K562 (cell line): ENCODE results near the gene FTSJ3.

Experiments used
- ARID2 ChIP-seq: fragments of 450-650 bp; IDR thresholded peaks from 2 replicates; pipeline ENCODE4 v1.6.1; 2017; ENCODE audit warnings: antibody characterized with exemption, mild to moderate bottlenecking
- CBX1 ChIP-seq: sonication (generic); IDR thresholded peaks from 2 replicates; pipeline ENCODE4 v1.6.1; 2016; ENCODE audit warnings: antibody characterized with exemption, low read depth, mild to moderate bottlenecking
- CTCF ChIP-seq, 3 experiments: IDR thresholded peaks in 2 of 3; conservative IDR thresholded peaks in 1 of 3; 2 replicates each; pipeline ENCODE4 v1.5.1; 2011 to 2012; ENCODE audit warnings: low read length in 3 of 3, mild to moderate bottlenecking in 3 of 3, control low read depth in 2 of 3, improper control_type of control experiment in 1 of 3, inconsistent platforms in 1 of 3, low read depth in 1 of 3, mixed read lengths in 1 of 3, moderate library complexity in 1 of 3; ENCODE audit not compliant: insufficient read depth in 2 of 3
- EP300 ChIP-seq: IDR thresholded peaks from 2 replicates; pipeline ENCODE4 v1.6.1; 2012; ENCODE audit warnings: low read length, improper control_type of control experiment
- FOXJ3 ChIP-seq: sonication (generic); formaldehyde crosslinking; IDR thresholded peaks from 2 replicates; pipeline ENCODE4 v1.4.0; 2020; ENCODE audit warnings: mild to moderate bottlenecking, missing genetic modification reagents
- POLR2A ChIP-seq: fragments of 450-650 bp; conservative IDR thresholded peaks from 2 replicates; pipeline ENCODE4 v1.6.1; 2016
- PTTG1 ChIP-seq: fragments of 450-650 bp; IDR thresholded peaks from 2 replicates; pipeline ENCODE4 v1.6.1; 2016; ENCODE audit warnings: low read depth, mild to moderate bottlenecking, missing genetic modification characterization, missing compliant biosample characterization
- TF ChIP-seq, protein P1 (sequence below), 2 experiments: fragments of 200-800 bp in 1 of 2; sonication (Bioruptor generic) in 1 of 2; sonication (generic) in 1 of 2; formaldehyde crosslinking in 1 of 2; IDR thresholded peaks in 1 of 2; conservative IDR thresholded peaks in 1 of 2; 2 replicates each; pipeline versions ENCODE4 v1.5.0 to v1.6.1; 2016 to 2020; ENCODE audit warnings: missing compliant biosample characterization in 1 of 2, missing genetic modification characterization in 1 of 2, missing genetic modification reagents in 1 of 2
- TF ChIP-seq, protein P2 (sequence below), 2 experiments: fragments of 450-650 bp in 1 of 2; sonication (generic) in 1 of 2; formaldehyde crosslinking in 1 of 2; IDR thresholded peaks; 2 replicates each; pipeline versions ENCODE4 v1.7.1 to v1.9.0; 2016 to 2022; ENCODE audit warnings: inconsistent platforms in 1 of 2, mild to moderate bottlenecking in 1 of 2, missing genetic modification reagents in 1 of 2

DNA sequence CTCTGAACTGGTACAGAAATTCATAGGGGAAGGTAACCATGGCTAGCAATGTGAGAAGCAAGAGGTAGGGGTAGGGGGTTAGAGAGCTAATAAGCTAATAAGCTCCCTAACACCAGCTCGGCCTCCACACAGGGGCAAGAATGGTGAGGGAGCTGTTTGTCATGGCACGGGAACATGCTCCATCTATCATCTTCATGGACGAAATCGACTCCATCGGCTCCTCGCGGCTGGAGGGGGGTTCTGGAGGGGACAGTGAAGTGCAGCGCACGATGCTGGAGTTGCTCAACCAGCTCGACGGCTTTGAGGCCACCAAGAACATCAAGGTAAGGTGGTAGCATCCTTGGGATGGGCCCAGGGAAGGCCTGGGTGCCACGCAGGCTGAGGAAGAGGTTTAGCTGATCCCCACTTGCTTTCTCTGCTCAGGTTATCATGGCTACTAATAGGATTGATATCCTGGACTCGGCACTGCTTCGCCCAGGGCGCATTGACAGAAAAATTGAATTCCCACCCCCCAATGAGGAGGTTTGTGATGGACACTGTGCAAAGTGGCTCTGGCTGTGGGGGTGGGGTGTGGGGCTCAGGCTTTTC, 3.5 kb upstream of the FTSJ3 start:
- no peak for TF ChIP-seq FOXJ3 (CRISPR knock-in tag)
- no peak for TF ChIP-seq CTCF (IDR thresholded peaks at IDR 0.05 in 2 of 3, conservative IDR thresholded peaks at IDR 0.05 in 1 of 3; ENCODE audit: insufficient read depth in 2 of 3, low read depth in 1 of 3, low read length in 3 of 3)
- no peak for TF ChIP-seq EP300
- TF ChIP-seq, protein P1, sequence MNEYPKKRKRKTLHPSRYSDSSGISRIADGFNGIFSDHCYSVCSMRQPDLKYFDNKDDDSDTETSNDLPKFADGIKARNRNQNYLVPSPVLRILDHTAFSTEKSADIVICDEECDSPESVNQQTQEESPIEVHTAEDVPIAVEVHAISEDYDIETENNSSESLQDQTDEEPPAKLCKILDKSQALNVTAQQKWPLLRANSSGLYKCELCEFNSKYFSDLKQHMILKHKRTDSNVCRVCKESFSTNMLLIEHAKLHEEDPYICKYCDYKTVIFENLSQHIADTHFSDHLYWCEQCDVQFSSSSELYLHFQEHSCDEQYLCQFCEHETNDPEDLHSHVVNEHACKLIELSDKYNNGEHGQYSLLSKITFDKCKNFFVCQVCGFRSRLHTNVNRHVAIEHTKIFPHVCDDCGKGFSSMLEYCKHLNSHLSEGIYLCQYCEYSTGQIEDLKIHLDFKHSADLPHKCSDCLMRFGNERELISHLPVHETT (CRISPR knock-in tag; conservative IDR thresholded peaks at IDR 0.05 in 1 of 2, IDR thresholded peaks at IDR 0.05 in 1 of 2) = no peak
- no peak for TF ChIP-seq POLR2A
- no peak for TF ChIP-seq CBX1
- TF ChIP-seq, protein P2, sequence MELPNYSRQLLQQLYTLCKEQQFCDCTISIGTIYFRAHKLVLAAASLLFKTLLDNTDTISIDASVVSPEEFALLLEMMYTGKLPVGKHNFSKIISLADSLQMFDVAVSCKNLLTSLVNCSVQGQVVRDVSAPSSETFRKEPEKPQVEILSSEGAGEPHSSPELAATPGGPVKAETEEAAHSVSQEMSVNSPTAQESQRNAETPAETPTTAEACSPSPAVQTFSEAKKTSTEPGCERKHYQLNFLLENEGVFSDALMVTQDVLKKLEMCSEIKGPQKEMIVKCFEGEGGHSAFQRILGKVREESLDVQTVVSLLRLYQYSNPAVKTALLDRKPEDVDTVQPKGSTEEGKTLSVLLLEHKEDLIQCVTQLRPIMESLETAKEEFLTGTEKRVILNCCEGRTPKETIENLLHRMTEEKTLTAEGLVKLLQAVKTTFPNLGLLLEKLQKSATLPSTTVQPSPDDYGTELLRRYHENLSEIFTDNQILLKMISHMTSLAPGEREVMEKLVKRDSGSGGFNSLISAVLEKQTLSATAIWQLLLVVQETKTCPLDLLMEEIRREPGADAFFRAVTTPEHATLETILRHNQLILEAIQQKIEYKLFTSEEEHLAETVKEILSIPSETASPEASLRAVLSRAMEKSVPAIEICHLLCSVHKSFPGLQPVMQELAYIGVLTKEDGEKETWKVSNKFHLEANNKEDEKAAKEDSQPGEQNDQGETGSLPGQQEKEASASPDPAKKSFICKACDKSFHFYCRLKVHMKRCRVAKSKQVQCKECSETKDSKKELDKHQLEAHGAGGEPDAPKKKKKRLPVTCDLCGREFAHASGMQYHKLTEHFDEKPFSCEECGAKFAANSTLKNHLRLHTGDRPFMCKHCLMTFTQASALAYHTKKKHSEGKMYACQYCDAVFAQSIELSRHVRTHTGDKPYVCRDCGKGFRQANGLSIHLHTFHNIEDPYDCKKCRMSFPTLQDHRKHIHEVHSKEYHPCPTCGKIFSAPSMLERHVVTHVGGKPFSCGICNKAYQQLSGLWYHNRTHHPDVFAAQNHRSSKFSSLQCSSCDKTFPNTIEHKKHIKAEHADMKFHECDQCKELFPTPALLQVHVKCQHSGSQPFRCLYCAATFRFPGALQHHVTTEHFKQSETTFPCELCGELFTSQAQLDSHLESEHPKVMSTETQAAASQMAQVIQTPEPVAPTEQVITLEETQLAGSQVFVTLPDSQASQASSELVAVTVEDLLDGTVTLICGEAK (IDR thresholded peaks at IDR 0.05) = no peak
- TF ChIP-seq, protein P2 (CRISPR knock-in tag; IDR thresholded peaks at IDR 0.05) = no peak
- TF ChIP-seq ARID2 = no peak
- TF ChIP-seq PTTG1 (tag) = no peak
